ENCODE results near the gene MGME1.

Gene MGME1

GRCh38 chr20:17971300-17972013 is 2.6 kb downstream of the MGME1 start:
- peaks cover 3% of the 10 kb centered on the region for H3K79me1 ChIP-seq (ENCODE audit: low read depth, low read length)
- no peak for DNase-seq (ENCODE audit: low spot score)
- peak overlapping the region; percentile 66 to 74 for H3K4me3 ChIP-seq (ENCODE audit: low read length in 2 of 2)
- H3K27ac ChIP-seq (replicated peaks; ENCODE audit: low read length) = peak overlapping the region; percentile 44
- H3K4ac ChIP-seq (ENCODE audit: low read length) = no peak overlapping the region
- no peak overlapping the region for H2BK120ac ChIP-seq (ENCODE audit: low read depth, low read length)
- H3K27me3 ChIP-seq (ENCODE audit: control insufficient read depth in 3 of 3, insufficient read depth in 3 of 3, low read depth in 1 of 3, low read length in 3 of 3) = no peaks in the 10 kb centered on the region
- H2BK5ac ChIP-seq (ENCODE audit: low read length) = no peak overlapping the region
- no peak overlapping the region for H2AFZ ChIP-seq (ENCODE audit: low read length)
- H3K14ac ChIP-seq (ENCODE audit: low read length) = no peak overlapping the region
- H2AK5ac ChIP-seq (ENCODE audit: low read depth, low read length) = no peak overlapping the region
- H3K4me1 ChIP-seq (ENCODE audit: control insufficient read depth in 2 of 2, insufficient read depth in 1 of 2, low read depth in 1 of 2, low read length in 2 of 2) = peaks cover 2 to 6% of the 10 kb centered on the region in 2 donors
- H2BK12ac ChIP-seq (ENCODE audit: low read length) = no peak overlapping the region
- H4K8ac ChIP-seq (ENCODE audit: low read depth, low read length) = no peak overlapping the region
- peaks cover 8 to 72% of the 10 kb centered on the region in 2 donors for H3K36me3 ChIP-seq (replicated peaks in 1 of 2; ENCODE audit: control insufficient read depth in 2 of 2, insufficient read depth in 2 of 2, low read length in 2 of 2)
- no peak overlapping the region for H2BK15ac ChIP-seq (ENCODE audit: low read length)
- H3K18ac ChIP-seq (ENCODE audit: low read length) = no peak overlapping the region
- H3K4me2 ChIP-seq (ENCODE audit: insufficient read depth, low read length, poor library complexity, severe bottlenecking) = peak overlapping the region; percentile 77
- no peaks in the 10 kb centered on the region for H3K9me3 ChIP-seq (replicated peaks in 1 of 2; ENCODE audit: control insufficient read depth in 2 of 2, insufficient read depth in 1 of 2, low read depth in 1 of 2, low read length in 2 of 2)
- H4K91ac ChIP-seq (ENCODE audit: low read depth, low read length, poor library complexity) = no peak overlapping the region
- H3K9ac ChIP-seq (ENCODE audit: low read depth, low read length, poor library complexity) = no peak overlapping the region
- WGBS, 2 donors (ENCODE audit: extremely low coverage in 2 of 2, insufficient read length in 2 of 2, insufficient replicate concordance in 1 of 2) = no CpG with 5 or more reads among the region's 7 CpGs
- no peak overlapping the region for H3K23ac ChIP-seq (ENCODE audit: low read depth, low read length, poor library complexity)

- no peak overlapping the region for H3K9ac ChIP-seq (ENCODE audit: low read depth, low read length, poor library complexity)
- H3K27ac ChIP-seq (replicated peaks; ENCODE audit: low read length) = no peak overlapping the region
- H4K8ac ChIP-seq (ENCODE audit: low read depth, low read length) = no peak overlapping the region
- H3K23ac ChIP-seq (ENCODE audit: low read depth, low read length, poor library complexity) = no peak overlapping the region
- H3K4me2 ChIP-seq (ENCODE audit: insufficient read depth, low read length, poor library complexity, severe bottlenecking) = peak overlapping the region; percentile 77
- WGBS, 2 donors (ENCODE audit: extremely low coverage in 2 of 2, insufficient read length in 2 of 2, insufficient replicate concordance in 1 of 2) = no CpG with 5 or more reads among the region's 2 CpGs
- no peak overlapping the region for H2AFZ ChIP-seq (ENCODE audit: low read length)
- H3K36me3 ChIP-seq (replicated peaks in 1 of 2; ENCODE audit: control insufficient read depth in 2 of 2, insufficient read depth in 2 of 2, low read length in 2 of 2) = peaks cover 10 to 72% of the 10 kb centered on the region in 2 donors
- no peak overlapping the region for H4K91ac ChIP-seq (ENCODE audit: low read depth, low read length, poor library complexity)
- no peak overlapping the region for H3K4ac ChIP-seq (ENCODE audit: low read length)
- H3K79me1 ChIP-seq (ENCODE audit: low read depth, low read length) = peaks cover 3% of the 10 kb centered on the region
- no peak overlapping the region for H2AK5ac ChIP-seq (ENCODE audit: low read depth, low read length)
- peak overlapping the region in 1 of 2 donors; percentile 66 for H3K4me3 ChIP-seq (ENCODE audit: low read length in 2 of 2)
- H2BK5ac ChIP-seq (ENCODE audit: low read length) = no peak overlapping the region
- peaks cover 2 to 5% of the 10 kb centered on the region in 2 donors for H3K4me1 ChIP-seq (ENCODE audit: control insufficient read depth in 2 of 2, insufficient read depth in 1 of 2, low read depth in 1 of 2, low read length in 2 of 2)
- no peak for DNase-seq (ENCODE audit: low spot score)
- no peak overlapping the region for H2BK120ac ChIP-seq (ENCODE audit: low read depth, low read length)
- H3K27me3 ChIP-seq (ENCODE audit: control insufficient read depth in 3 of 3, insufficient read depth in 3 of 3, low read depth in 1 of 3, low read length in 3 of 3) = no peaks in the 10 kb centered on the region
- H3K18ac ChIP-seq (ENCODE audit: low read length) = no peak overlapping the region
- H3K9me3 ChIP-seq (replicated peaks in 1 of 2; ENCODE audit: control insufficient read depth in 2 of 2, insufficient read depth in 1 of 2, low read depth in 1 of 2, low read length in 2 of 2) = no peaks in the 10 kb centered on the region
- no peak overlapping the region for H2BK15ac ChIP-seq (ENCODE audit: low read length)
- no peak overlapping the region for H3K14ac ChIP-seq (ENCODE audit: low read length)
- H2BK12ac ChIP-seq (ENCODE audit: low read length) = no peak overlapping the region
Measured at GRCh38 chr20:17972121-17972520, 3.3 kb downstream of the MGME1 start.

DNA sequence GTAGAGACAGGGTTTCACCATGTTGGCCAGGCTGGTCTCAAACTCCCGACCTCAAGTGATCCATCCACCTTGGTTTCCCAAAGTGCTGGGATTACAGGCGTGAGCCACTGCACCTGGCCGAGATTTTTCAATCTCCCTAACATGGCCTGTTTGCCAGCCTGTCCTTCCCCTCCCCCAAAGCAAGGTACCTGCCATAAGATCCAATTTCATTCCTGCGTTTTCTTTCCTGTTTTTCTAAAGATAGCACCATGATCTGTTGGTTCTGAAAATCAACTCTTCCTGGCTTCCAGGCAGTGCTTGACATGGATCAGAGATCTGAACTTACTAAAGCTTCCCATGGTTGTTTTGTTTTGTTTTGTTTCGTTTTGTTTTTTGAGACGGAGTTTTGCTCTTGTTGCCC is 7.5 kb downstream of the MGME1 start:
- Histone ChIP-seq H2AK5ac (ENCODE audit: low read depth, low read length) (no peak overlapping the region), H2BK120ac (ENCODE audit: low read depth, low read length) (no peak overlapping the region), H3K9me3 (replicated peaks in 1 of 2; ENCODE audit: control insufficient read depth in 2 of 2, insufficient read depth in 1 of 2, low read depth in 1 of 2, low read length in 2 of 2) (no peaks in the 10 kb centered on the region), H3K27me3 (ENCODE audit: control insufficient read depth in 3 of 3, insufficient read depth in 3 of 3, low read depth in 1 of 3, low read length in 3 of 3) (no peaks in the 10 kb centered on the region), H3K9ac (ENCODE audit: low read depth, low read length, poor library complexity) (no peak overlapping the region), H3K4me3 (ENCODE audit: low read length in 2 of 2) (no peak overlapping the region), H2AFZ (ENCODE audit: low read length) (no peak overlapping the region), H3K14ac (ENCODE audit: low read length) (no peak overlapping the region), H3K36me3 (replicated peaks in 1 of 2; ENCODE audit: control insufficient read depth in 2 of 2, insufficient read depth in 2 of 2, low read length in 2 of 2) (peaks cover 10 to 91% of the 10 kb centered on the region in 2 donors), H3K18ac (ENCODE audit: low read length) (no peak overlapping the region), H3K79me1 (ENCODE audit: low read depth, low read length) (no peaks in the 10 kb centered on the region), H2BK12ac (ENCODE audit: low read length) (no peak overlapping the region), H2BK15ac (ENCODE audit: low read length) (no peak overlapping the region), H3K4me1 (ENCODE audit: control insufficient read depth in 2 of 2, insufficient read depth in 1 of 2, low read depth in 1 of 2, low read length in 2 of 2) (peaks cover 2 to 5% of the 10 kb centered on the region in 2 donors), H3K4me2 (ENCODE audit: insufficient read depth, low read length, poor library complexity, severe bottlenecking) (no peak overlapping the region), H4K91ac (ENCODE audit: low read depth, low read length, poor library complexity) (no peak overlapping the region), H4K8ac (ENCODE audit: low read depth, low read length) (no peak overlapping the region), H2BK5ac (ENCODE audit: low read length) (no peak overlapping the region), H3K27ac (replicated peaks; ENCODE audit: low read length) (no peak overlapping the region), H3K23ac (ENCODE audit: low read depth, low read length, poor library complexity) (no peak overlapping the region), H3K4ac (ENCODE audit: low read length) (no peak overlapping the region)
- no CpG with 5 or more reads among the region's 6 CpGs for WGBS, 2 donors (ENCODE audit: extremely low coverage in 2 of 2, insufficient read length in 2 of 2, insufficient replicate concordance in 1 of 2)
- no peak for DNase-seq (ENCODE audit: low spot score)

DNA sequence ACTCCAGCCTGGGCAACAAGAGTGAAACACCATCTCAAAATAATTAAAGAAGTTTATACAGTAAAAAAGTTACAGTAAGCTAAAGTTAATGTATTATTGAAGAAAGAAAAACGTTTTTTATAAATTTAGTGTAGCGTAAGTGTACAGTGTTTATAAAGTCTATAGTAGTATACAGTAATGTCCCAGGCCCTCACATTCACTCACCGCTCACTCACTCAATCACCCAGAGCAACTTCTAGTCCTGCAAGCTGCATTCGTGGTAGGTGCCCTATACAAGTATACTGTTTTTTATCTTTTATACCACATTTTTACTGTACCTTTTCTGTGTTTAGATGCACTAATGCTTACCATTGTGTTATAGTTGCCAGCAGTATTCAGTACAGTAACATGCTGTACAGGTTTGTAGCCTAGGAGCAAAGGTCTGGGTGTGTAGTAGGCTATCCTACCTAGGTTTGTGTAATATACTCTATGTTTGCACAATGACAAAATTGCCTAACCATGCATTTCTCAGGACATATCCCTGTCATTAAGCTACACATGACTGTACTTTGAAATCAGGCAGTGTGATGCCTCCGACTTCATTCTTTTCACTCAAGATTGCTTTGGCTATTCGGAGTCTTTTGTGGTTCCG is 16.7 kb downstream of the MGME1 start:
- H3K18ac ChIP-seq (ENCODE audit: low read length) = no peak overlapping the region
- no peak overlapping the region for H3K23ac ChIP-seq (ENCODE audit: low read depth, low read length, poor library complexity)
- H3K14ac ChIP-seq (ENCODE audit: low read length) = no peak overlapping the region
- DNase-seq (ENCODE audit: low spot score) = no peak
- H2AK5ac ChIP-seq (ENCODE audit: low read depth, low read length) = no peak overlapping the region
- no peaks in the 10 kb centered on the region for H3K9me3 ChIP-seq (replicated peaks in 1 of 2; ENCODE audit: control insufficient read depth in 2 of 2, insufficient read depth in 1 of 2, low read depth in 1 of 2, low read length in 2 of 2)
- no peak overlapping the region for H2BK120ac ChIP-seq (ENCODE audit: low read depth, low read length)
- no peak overlapping the region for H3K4me3 ChIP-seq (ENCODE audit: low read length in 2 of 2)
- no peak overlapping the region for H3K4me2 ChIP-seq (ENCODE audit: insufficient read depth, low read length, poor library complexity, severe bottlenecking)
- no peaks in the 10 kb centered on the region for H3K4me1 ChIP-seq (ENCODE audit: control insufficient read depth in 2 of 2, insufficient read depth in 1 of 2, low read depth in 1 of 2, low read length in 2 of 2)
- no peak overlapping the region for H3K27ac ChIP-seq (replicated peaks; ENCODE audit: low read length)
- no peak overlapping the region for H2AFZ ChIP-seq (ENCODE audit: low read length)
- 100% methylated on average over 2 of the region's 7 CpGs; no CpG with 5 or more reads in 1 of the 2 donors for WGBS, 2 donors (ENCODE audit: extremely low coverage in 2 of 2, insufficient read length in 2 of 2, insufficient replicate concordance in 1 of 2)
- H2BK15ac ChIP-seq (ENCODE audit: low read length) = no peak overlapping the region
- H3K27me3 ChIP-seq (ENCODE audit: control insufficient read depth in 3 of 3, insufficient read depth in 3 of 3, low read depth in 1 of 3, low read length in 3 of 3) = no peaks in the 10 kb centered on the region
- no peak overlapping the region for H4K8ac ChIP-seq (ENCODE audit: low read depth, low read length)
- peaks cover 10 to 87% of the 10 kb centered on the region in 2 donors for H3K36me3 ChIP-seq (replicated peaks in 1 of 2; ENCODE audit: control insufficient read depth in 2 of 2, insufficient read depth in 2 of 2, low read length in 2 of 2)
- H3K4ac ChIP-seq (ENCODE audit: low read length) = no peak overlapping the region
- H3K9ac ChIP-seq (ENCODE audit: low read depth, low read length, poor library complexity) = no peak overlapping the region
- no peak overlapping the region for H2BK5ac ChIP-seq (ENCODE audit: low read length)
- H2BK12ac ChIP-seq (ENCODE audit: low read length) = no peak overlapping the region
- no peak overlapping the region for H4K91ac ChIP-seq (ENCODE audit: low read depth, low read length, poor library complexity)
- peaks cover 1% of the 10 kb centered on the region for H3K79me1 ChIP-seq (ENCODE audit: low read depth, low read length)
